Ishikawa (cell line): ENCODE measurements around the gene TYRO3.

Source experiments
- CEBPB ChIP-seq: IDR thresholded peaks from 2 replicates; pipeline ENCODE4 v1.6.1; 2012
- CREB1 ChIP-seq: IDR thresholded peaks from 2 replicates; pipeline ENCODE4 v1.6.1; 2012; ENCODE audit warnings: low read depth
- EGR1 ChIP-seq: IDR thresholded peaks from 2 replicates; pipeline ENCODE4 v1.6.1; 2012
- EP300 ChIP-seq: IDR thresholded peaks from 2 replicates; pipeline ENCODE4 v1.6.1; 2012; ENCODE audit warnings: borderline replicate concordance
- FOXM1 ChIP-seq: IDR thresholded peaks from 2 replicates; pipeline ENCODE4 v1.6.1; 2012; ENCODE audit warnings: low read depth, borderline replicate concordance
- MAX ChIP-seq: IDR thresholded peaks from 2 replicates; pipeline ENCODE4 v1.6.1; 2012
- NFIC ChIP-seq: IDR thresholded peaks from 2 replicates; pipeline ENCODE4 v1.6.1; 2012
- RAD21 ChIP-seq: IDR thresholded peaks from 2 replicates; pipeline ENCODE4 v1.6.1; 2012; ENCODE audit warnings: low read depth
- TAF1 ChIP-seq: IDR thresholded peaks from 2 replicates; pipeline ENCODE4 v1.6.1; 2012; ENCODE audit warnings: low read depth, mild to moderate bottlenecking
- TCF12 ChIP-seq: IDR thresholded peaks from 2 replicates; pipeline ENCODE4 v1.6.1; 2012; ENCODE audit warnings: low read depth
- TEAD4 ChIP-seq: IDR thresholded peaks from 2 replicates; pipeline ENCODE4 v1.6.1; 2012
- USF1 ChIP-seq: IDR thresholded peaks from 2 replicates; pipeline ENCODE4 v1.6.1; 2012
- YY1 ChIP-seq: IDR thresholded peaks from 2 replicates; pipeline ENCODE4 v1.6.1; 2012; ENCODE audit warnings: low read depth
- ZBTB7A ChIP-seq: IDR thresholded peaks from 2 replicates; pipeline ENCODE4 v1.6.1; 2012; ENCODE audit warnings: low read depth
- TF ChIP-seq, protein P1 (sequence below): IDR thresholded peaks from 2 replicates; pipeline ENCODE4 v1.6.1; 2012; ENCODE audit warnings: low read depth, mild to moderate bottlenecking

The TYRO3 gene

GRCh38 chr15:41622901-41623300 is 63.9 kb downstream of the TYRO3 start:
- TF ChIP-seq CREB1 (no peak), ZBTB7A (no peak), TCF12 (no peak), USF1 (no peak), EP300 (no peak), FOXM1 (no peak)
- TF ChIP-seq, protein P1, sequence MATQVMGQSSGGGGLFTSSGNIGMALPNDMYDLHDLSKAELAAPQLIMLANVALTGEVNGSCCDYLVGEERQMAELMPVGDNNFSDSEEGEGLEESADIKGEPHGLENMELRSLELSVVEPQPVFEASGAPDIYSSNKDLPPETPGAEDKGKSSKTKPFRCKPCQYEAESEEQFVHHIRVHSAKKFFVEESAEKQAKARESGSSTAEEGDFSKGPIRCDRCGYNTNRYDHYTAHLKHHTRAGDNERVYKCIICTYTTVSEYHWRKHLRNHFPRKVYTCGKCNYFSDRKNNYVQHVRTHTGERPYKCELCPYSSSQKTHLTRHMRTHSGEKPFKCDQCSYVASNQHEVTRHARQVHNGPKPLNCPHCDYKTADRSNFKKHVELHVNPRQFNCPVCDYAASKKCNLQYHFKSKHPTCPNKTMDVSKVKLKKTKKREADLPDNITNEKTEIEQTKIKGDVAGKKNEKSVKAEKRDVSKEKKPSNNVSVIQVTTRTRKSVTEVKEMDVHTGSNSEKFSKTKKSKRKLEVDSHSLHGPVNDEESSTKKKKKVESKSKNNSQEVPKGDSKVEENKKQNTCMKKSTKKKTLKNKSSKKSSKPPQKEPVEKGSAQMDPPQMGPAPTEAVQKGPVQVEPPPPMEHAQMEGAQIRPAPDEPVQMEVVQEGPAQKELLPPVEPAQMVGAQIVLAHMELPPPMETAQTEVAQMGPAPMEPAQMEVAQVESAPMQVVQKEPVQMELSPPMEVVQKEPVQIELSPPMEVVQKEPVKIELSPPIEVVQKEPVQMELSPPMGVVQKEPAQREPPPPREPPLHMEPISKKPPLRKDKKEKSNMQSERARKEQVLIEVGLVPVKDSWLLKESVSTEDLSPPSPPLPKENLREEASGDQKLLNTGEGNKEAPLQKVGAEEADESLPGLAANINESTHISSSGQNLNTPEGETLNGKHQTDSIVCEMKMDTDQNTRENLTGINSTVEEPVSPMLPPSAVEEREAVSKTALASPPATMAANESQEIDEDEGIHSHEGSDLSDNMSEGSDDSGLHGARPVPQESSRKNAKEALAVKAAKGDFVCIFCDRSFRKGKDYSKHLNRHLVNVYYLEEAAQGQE, result no peak

- no peak for TF ChIP-seq ZBTB7A
- TF ChIP-seq CREB1, result no peak
- TF ChIP-seq NFIC, result no peak
- no peak for TF ChIP-seq TAF1
- no peak for TF ChIP-seq YY1
- no peak for TF ChIP-seq EGR1
- no peak for TF ChIP-seq CEBPB
Measured at GRCh38 chr15:41627203-41627602, 68.2 kb downstream of the TYRO3 start.

DNA sequence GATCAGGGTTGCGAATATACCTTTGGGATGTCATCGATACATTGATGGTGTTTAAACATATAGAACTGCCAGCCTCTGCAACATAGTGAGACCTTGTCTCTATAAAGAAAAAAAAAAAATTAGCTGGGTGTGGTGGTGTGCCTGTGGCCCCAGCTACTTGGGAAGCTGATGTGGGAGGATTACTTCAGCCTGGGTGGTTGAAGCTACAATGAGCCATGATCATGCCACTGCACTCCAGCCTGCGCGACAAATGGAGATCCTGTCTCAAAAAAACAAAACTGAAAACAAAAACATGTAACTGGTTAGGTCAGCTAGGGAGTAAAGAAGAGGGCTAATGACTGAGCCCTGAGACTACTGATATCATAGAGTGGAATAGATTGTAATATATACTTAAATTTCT is 70.5 kb downstream of the TYRO3 start:
- no peak for TF ChIP-seq FOXM1
- TF ChIP-seq TCF12, result no peak
- TF ChIP-seq EGR1, result no peak
- no peak for TF ChIP-seq NFIC
- no peak for TF ChIP-seq EP300
- TF ChIP-seq MAX, result no peak
- no peak for TF ChIP-seq RAD21
- no peak for TF ChIP-seq USF1
- TF ChIP-seq CEBPB, result no peak
- TF ChIP-seq YY1, result no peak
- TF ChIP-seq TEAD4, result no peak
- TF ChIP-seq, protein P1, result no peak
- no peak for TF ChIP-seq CREB1
- no peak for TF ChIP-seq ZBTB7A
- TF ChIP-seq TAF1, result no peak

DNA sequence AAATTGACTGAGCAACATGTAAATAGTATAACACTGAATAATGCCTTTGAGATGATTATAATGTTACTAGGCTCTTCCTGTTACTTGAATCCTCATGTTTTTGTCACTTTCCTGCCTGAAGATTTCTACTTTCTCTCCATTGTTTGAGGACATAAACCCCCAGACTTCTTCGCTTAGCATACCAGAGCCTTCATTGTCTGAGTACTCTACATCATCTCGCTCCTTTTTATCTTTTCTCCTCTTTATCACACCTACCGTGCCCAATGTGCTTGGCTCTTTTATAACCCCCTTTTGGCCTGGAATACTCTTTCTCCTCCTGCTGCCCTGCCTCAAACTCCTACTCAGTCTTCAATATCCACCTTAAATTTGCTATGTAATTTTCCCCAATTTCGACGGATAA is 70.9 kb downstream of the TYRO3 start:
- TF ChIP-seq TAF1 (no peak), ZBTB7A (no peak), FOXM1 (no peak), EP300 (no peak), USF1 (no peak), TEAD4 (no peak), RAD21 (no peak), YY1 (no peak), CEBPB (no peak), NFIC (no peak), MAX (no peak), TCF12 (no peak), CREB1 (no peak), EGR1 (no peak)
- TF ChIP-seq, protein P1, result no peak
